Hepatocyte (in vitro differentiated cells): ENCODE data around the gene MEIOC.

Experiments
- EZH2phosphoT487 ChIP-seq: fragments of 200-600 bp; sonication (generic); IDR thresholded peaks from one replicate; pipeline ENCODE4 v1.6.1; 2018; ENCODE audit warnings: antibody characterized with exemption, mild to moderate bottlenecking, low read depth, moderate library complexity; ENCODE audit not compliant: unreplicated experiment, severe bottlenecking
- TF ChIP-seq, protein P1 (sequence below): fragments of 200-600 bp; sonication (generic); IDR thresholded peaks from 2 replicates; pipeline ENCODE4 v1.5.1; 2016; ENCODE audit warnings: antibody characterized with exemption, mild to moderate bottlenecking; ENCODE audit not compliant: poor library complexity

DNA sequence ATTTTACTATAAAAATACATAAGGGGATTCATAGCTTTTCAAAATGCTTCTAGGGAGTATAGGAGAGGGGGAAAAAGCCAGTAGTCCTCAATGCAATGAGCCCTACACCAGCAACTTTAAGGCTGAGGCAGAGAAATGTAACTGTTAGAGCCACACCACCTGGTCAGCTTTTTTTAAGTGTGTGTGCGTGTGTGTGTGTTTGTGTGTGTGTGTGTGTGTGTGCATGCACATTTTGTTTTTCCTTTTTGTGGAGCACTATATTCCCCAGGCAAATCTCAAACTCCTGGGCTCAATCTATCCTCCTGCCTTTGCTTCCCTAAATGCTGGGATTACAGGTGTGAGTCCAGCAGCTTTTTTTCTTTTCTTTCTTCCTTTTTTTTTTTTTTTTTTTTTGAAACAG, 2.3 kb upstream of the MEIOC start:
- TF ChIP-seq, protein P1, sequence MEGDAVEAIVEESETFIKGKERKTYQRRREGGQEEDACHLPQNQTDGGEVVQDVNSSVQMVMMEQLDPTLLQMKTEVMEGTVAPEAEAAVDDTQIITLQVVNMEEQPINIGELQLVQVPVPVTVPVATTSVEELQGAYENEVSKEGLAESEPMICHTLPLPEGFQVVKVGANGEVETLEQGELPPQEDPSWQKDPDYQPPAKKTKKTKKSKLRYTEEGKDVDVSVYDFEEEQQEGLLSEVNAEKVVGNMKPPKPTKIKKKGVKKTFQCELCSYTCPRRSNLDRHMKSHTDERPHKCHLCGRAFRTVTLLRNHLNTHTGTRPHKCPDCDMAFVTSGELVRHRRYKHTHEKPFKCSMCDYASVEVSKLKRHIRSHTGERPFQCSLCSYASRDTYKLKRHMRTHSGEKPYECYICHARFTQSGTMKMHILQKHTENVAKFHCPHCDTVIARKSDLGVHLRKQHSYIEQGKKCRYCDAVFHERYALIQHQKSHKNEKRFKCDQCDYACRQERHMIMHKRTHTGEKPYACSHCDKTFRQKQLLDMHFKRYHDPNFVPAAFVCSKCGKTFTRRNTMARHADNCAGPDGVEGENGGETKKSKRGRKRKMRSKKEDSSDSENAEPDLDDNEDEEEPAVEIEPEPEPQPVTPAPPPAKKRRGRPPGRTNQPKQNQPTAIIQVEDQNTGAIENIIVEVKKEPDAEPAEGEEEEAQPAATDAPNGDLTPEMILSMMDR = no peak
- no peak for TF ChIP-seq EZH2phosphoT487
